GM18520 (cell line): ENCODE results near the gene TAAR8.
"Not testable (repeated sequence)": the region's sequence is repeated elsewhere in the genome, so short reads cannot be mapped to it uniquely, and the experiment has no call there.

Experiments used
- ATAC-seq: cut with Tn5 transposase; IDR thresholded peaks from one replicate; pipeline ENCODE4 v1.9.1; 2021; ENCODE audit not compliant: unreplicated experiment

The TAAR8 gene, protein sequence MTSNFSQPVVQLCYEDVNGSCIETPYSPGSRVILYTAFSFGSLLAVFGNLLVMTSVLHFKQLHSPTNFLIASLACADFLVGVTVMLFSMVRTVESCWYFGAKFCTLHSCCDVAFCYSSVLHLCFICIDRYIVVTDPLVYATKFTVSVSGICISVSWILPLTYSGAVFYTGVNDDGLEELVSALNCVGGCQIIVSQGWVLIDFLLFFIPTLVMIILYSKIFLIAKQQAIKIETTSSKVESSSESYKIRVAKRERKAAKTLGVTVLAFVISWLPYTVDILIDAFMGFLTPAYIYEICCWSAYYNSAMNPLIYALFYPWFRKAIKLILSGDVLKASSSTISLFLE

GRCh38 chr6:132552372-132552771 is at the start of gene TAAR8:
Gene TAAR8, plus strand, starts transcription at chr6:132552672. Its CDS starts 21 bp downstream, at chr6:132552693.
- no peak for ATAC-seq

GRCh38 chr6:132504757-132505156 is 47.7 kb upstream of the TAAR8 start:
- no peak for ATAC-seq

GRCh38 chr6:132505158-132505557 is 47.3 kb upstream of the TAAR8 start:
- no peak for ATAC-seq

GRCh38 chr6:132506461-132506860 is 46.0 kb upstream of the TAAR8 start:
- no peak for ATAC-seq

- no peak for ATAC-seq
Observed at GRCh38 chr6:132506869-132507808, 45.3 kb upstream of the TAAR8 start.

DNA sequence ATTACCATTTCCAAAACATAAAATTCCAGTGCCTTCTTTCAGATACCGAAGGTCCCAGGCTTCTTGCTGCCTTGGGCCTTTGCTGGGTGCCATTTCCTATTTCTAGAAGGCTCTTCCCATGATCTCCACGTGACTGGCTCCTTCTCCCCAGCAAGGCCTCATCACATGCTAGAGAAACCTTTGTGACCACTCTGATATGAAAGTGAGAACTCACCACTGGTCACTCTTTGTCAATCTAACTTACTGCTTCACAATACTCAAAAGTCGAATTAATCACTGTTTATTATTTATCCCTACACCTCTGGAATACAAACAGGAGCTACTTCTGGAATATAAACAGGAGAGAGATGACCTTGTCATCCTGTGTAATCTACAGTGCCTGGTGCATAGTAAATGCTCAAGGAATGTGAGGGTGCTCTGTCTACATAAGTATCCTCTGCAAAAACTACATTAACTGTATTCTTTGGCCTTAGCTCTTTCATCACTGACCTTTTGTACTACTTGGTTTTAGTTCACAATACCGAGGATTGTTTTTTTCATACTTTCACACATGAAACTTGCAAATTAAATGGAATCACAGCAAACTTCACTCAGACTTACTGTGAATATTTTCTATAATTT is 41.2 kb upstream of the TAAR8 start:
- ATAC-seq, result no peak

DNA sequence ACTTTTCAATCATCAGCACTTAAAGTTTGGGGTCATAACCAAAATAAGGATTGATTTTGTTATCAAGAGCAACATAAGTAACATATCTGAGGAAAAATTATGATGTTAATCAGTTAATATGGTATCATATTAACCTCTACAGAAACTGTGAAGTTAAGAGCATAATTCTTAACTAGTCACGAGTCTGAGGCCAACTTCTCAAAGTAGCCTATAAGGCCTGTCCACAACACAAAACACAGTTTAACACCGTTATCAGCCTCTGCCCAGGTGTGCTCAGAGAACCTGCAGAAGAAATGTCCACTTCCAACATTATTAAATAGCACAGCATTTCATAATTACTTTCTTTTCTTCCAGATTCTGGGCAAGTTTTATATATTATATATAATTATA is 40.6 kb upstream of the TAAR8 start:
- ATAC-seq, result no peak

- ATAC-seq, result no peak
Observed at GRCh38 chr6:132512342-132512637, 40.2 kb upstream of the TAAR8 start.

DNA sequence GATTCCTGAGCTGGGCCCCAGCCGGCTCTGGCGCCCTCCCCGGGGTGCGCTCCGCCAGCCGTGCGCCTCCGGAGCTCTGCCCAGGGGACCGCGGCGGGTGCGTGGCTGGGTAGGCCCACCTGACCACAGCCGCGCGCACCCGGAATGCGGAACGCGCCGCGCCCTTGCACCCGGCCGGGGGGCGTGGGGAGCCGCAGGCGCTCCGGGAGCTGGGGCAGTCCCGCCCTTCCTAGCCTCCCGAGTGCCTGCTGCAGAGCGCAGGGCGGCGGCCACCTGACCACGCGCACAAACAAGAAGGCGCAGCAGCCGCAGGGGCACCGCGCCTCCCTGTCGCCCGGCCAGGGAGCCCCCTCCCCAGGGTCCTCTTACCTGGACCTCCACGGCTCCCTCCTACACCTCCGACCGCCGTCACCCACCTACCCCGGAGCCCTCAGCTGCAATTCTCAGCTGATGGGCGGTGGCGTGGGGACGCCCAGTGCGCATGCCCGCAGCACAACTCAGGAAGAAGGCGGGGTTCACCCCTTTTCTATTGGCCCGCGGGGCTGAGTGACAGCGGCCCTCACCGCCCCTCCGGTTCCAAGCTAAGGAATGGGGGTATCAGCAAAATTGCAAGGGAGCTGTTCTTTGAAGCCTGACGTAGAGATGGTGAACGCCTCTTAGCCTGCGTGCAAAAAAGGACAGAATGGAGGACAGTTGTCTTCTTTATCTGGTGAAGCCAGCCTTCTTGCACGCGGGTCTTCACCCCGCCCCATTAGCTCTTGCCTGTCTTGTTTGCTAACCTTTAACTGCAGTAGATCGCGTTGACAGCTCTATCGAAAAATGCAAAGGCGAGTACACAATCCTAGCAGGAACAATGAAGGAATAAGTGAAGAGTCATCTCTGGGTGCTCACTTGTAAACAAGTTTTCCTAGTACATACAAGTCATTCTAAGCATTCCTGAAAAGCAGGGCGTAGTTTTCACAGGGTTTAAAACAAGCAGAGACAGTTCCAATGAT is 39.5 kb upstream of the TAAR8 start, which contains the start of gene STX7:
Gene STX7 (minus strand): TSS at position 479 of the 995 bp plus-strand sequence. CDS start 9,586 bp downstream, outside the sequence.
- ATAC-seq, result peak; percentile 85

DNA sequence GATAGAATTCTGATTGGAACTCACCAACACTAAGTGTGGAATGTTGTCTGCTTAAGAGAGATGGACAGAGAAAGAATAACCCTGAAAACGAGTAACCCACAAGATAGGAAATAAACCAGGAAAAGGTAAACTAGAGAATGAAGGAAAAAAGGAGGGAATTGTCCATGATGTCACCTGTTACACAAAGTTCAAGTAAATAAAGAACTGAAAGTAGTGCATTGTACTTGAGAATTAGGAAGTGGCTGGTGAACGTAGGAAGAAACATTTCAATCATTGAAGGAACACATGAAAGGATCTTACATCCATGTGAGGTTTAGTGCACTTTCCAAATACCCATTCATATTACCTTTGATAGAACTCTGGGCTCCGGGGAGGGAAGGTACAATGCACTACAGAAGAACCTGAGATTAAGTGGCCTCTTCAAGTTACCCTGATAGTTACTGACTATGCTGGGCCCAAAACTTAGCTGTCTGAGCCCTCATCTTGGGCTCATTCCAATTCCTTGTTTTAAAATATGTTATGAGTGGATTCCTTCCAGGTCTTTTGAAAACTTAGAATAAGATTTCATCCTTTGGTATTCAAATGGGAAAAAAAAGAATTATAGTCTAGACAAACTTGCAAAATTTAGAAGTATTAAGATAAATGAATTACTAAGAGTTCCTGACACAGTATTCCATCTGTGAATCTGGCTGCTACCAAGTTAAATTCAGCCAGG is 38.5 kb upstream of the TAAR8 start:
- no peak for ATAC-seq

DNA sequence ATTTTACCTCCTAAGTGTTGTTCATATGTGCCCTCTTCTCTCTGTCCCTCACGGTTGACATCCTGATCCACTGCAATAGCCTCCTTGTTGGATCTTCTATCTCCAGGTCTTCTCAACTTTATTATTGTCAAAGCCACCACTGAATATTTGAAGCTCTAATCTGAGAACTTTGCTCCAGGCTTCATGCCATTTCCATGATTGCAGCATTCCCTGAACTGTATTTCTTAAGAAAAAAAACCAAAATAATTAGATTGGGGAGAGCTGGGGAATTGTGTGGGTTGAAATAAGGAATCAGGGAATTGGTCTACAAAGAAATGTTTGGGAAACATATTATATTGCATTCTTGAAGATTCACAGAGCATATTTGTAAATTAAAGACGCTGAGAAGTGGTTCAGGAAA is 37.1 kb upstream of the TAAR8 start:
- ATAC-seq, result no peak

GRCh38 chr6:132520953-132521352 is 31.5 kb upstream of the TAAR8 start:
- no peak for ATAC-seq

GRCh38 chr6:132524646-132525045 is 27.8 kb upstream of the TAAR8 start:
- ATAC-seq, result no peak

- ATAC-seq, result no peak
Observed at GRCh38 chr6:132525866-132526265, 26.6 kb upstream of the TAAR8 start.

- ATAC-seq, result no peak
Observed at GRCh38 chr6:132526461-132526860, 26.0 kb upstream of the TAAR8 start.

DNA sequence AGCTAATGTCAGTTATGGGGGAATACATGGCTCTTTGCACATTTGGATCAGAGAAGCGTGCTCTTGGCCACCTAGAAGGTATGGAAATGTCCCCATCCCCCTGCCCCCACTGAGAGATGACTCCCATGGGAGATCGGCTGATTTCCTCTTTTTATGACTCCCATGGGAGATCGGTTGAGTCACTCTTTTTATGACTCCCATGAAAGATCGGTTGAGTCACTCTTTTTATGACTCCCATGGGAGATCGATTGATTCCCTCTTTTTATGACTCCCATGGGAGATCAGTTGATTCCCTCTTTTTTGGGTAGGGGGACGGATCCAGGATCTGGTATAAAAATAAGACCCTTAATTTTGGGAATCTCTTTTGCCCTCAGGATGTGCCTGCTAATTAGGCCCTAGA is 24.7 kb upstream of the TAAR8 start:
- no peak for ATAC-seq

DNA sequence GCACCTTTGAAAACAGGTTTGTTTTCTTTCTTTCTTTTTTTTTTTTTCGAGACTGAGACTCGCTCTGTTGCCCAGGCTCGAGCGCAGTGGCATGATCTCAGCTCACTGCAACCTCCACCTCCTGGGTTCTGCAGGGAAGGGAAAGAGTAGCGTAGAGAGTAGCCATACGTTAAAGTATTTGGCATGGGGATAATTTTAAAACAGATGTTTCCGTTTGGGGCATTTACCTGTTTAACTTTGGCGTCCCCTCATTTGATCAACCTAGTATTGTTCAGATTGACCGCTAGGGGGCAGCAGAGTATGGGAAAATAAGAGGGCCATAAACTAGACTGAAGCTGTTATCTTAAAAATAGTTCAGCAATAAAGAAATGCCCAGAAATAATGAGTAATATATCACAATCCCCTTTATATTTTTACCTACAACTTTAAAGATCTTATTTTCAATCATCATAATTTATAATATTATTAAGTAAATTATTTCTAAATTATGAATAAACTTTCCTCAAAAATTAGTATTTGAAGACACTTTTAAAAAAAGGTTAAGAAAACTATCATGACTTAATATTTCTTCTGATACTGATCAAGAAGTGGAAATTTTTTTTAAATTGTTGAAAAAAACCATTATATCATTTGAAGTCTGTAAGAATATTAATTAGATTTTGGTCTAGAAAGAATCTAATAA is 22.0 kb upstream of the TAAR8 start:
- peak; percentile 61 for ATAC-seq

DNA sequence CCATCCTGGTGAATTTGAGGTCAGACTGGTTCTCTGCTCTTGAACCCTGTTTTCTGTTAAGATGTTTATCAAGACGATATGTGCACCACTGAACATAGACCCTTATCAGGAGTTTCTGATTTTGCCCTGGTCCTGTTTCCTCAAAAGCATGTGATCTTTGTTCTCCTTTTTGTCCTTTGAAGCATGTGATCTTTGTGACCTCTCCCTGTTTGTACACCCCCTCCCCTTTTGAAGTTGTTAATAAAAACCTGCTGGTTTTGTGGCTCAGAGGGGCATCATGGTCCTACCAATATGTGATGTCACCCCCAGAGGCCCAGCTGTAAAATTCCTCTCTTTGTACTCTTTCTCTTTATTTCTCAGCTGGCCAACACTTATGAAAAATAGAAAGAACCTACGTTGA is 17.9 kb upstream of the TAAR8 start:
- not testable (repeated sequence) for ATAC-seq

DNA sequence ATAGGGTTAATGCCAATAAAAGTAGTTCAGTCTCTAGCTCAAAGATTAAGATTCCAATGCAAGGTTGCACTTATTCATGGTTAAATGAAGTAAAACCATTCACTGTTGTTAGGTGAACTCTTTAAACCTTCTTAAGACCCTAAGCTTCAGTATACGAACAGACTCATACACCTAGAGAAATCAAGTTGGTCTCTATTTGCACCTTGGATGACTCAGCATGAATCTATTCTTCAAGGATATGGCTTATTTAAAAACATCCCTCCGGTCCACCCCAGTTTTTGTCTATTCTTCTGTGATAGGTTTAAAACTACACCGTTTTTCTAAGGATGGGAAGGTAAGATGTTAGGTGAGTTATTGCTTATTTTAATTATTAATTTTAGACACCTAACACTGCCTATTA is 15.3 kb upstream of the TAAR8 start:
- no peak for ATAC-seq
